ENCODE results near the gene CHRNB4.

Gene CHRNB4

GRCh38 chr15:78633348-78633747, 7.7 kb downstream of the CHRNB4 start:
- no peaks in the 10 kb centered on the region for H3K4me1 Mint-ChIP-seq (ENCODE audit: low read depth)
- intact Hi-C loops (cut with micrococcal nuclease), result no loop called here
- H3K27ac Mint-ChIP-seq, result no peak overlapping the region
- H3K9me3 Mint-ChIP-seq, result peaks cover 15% of the 10 kb centered on the region
- H3K36me3 Mint-ChIP-seq (ENCODE audit: low read depth), result no peaks in the 10 kb centered on the region
- H3K4me3 Mint-ChIP-seq, result no peak overlapping the region
- peaks cover 17% of the 10 kb centered on the region for H3K27me3 Mint-ChIP-seq

DNA sequence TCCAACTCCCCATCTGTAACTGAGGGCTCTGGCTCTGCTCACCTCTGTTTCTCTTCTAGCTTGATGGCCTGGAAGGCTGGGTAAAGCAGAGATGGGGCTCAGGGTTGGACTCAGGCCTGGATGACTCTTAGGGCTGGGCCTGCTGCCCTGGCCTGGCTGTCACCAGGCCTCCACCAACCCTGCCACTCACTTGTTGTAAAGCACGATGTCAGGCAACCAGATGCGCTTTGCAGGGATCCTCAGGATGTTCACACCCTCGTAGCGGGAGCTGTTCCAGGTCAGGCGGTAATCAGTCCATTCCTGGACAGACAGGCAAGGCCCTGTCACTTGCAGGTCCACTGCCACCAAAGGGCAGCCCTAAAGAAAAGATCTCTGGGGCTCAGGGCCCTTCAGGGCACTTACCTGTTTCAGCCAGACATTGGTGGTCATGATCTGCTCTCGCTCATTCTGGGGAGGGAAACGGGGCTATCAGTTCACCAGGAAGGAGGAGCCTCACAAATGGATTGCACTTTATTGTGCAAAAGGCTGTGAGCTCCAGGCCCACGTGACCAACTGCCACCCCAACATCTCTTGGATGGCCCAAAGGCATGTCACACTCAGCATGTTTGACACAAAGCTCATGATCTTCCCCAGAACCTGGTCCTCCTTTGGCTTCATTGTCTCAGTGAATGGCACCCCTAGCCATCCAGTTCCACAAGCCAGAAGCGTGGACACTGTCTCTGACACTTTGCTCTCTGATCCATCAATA, 9.9 kb downstream of the CHRNB4 start:
- Mint-ChIP-seq H3K27ac (no peak overlapping the region), H3K4me3 (no peak overlapping the region), H3K27me3 (peaks cover 16% of the 10 kb centered on the region), H3K9me3 (peaks cover 15% of the 10 kb centered on the region), H3K4me1 (ENCODE audit: low read depth) (no peaks in the 10 kb centered on the region), H3K36me3 (ENCODE audit: low read depth) (no peaks in the 10 kb centered on the region)
- intact Hi-C loops (cut with micrococcal nuclease), result no loop called here

GRCh38 chr15:78629716-78630065, 11.3 kb downstream of the CHRNB4 start:
- Mint-ChIP-seq H3K4me1 (ENCODE audit: low read depth) (no peaks in the 10 kb centered on the region), H3K4me3 (no peak overlapping the region), H3K9me3 (peaks cover 15% of the 10 kb centered on the region), H3K36me3 (ENCODE audit: low read depth) (no peaks in the 10 kb centered on the region), H3K27ac (no peak overlapping the region), H3K27me3 (peaks cover 16% of the 10 kb centered on the region)
- intact Hi-C loops (cut with micrococcal nuclease), result no loop called here

DNA sequence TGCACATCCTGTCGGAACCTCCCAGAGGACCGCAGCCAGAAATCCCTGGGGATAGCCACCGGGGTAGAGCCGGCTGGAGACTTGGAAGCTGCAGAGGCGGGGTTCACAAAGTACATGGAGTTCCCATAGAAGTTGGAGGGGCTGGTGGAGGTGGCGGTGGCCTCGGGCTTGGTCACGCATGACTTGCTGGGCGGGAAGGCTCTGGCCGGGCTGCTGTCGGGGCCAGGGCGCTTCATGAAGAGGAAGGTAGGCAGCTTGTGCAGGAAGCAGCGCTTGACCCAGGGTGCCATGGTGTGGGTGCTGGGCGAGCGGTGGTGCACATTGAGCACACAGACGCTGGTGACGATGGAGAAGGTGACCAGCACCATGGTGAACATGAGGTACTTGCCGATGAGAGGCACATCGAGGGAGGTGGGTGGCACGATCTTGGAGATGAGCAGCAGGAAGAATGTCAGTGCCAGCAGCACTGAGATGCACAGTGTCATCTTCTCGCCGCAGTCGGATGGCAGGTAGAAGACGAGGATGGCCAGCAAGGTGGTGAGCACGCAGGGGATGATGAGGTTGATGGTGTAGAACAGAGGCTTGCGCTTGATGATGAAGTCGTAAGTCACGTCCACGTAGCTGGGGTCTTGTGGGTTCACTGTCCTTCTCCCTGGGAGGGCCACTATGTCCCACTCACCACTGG, 11.8 kb downstream of the CHRNB4 start:
- peaks cover 15% of the 10 kb centered on the region for H3K9me3 Mint-ChIP-seq

DNA sequence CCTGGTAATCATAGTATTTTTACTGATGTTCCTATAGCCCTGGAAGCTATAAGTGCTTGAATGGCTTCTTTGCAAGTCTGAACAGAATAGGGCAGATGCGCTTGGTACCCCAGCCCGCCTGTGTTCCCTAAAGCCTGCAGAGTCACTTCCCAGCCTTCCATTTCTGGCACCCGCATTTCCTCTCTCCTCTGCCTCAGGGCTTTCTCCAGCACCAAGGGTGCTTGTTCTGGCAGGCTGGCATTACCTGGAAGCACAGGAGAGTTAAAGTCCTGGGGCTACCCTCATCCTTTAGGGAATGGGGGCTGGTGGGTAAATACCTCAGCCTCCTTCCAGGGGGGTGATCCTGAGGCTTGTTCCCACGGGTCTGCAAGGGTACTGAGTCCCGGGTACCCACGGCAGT, 12.8 kb downstream of the CHRNB4 start:
- intact Hi-C loops (cut with micrococcal nuclease), result no loop called here
- Mint-ChIP-seq H3K4me3 (no peak overlapping the region), H3K27ac (no peak overlapping the region), H3K27me3 (peaks cover 19% of the 10 kb centered on the region), H3K9me3 (peaks cover 8% of the 10 kb centered on the region), H3K36me3 (ENCODE audit: low read depth) (no peaks in the 10 kb centered on the region), H3K4me1 (ENCODE audit: low read depth) (no peaks in the 10 kb centered on the region)

More for the DNA sequence above, 11.8 kb downstream of the CHRNB4 start:
- Mint-ChIP-seq H3K4me1 (ENCODE audit: low read depth) (no peaks in the 10 kb centered on the region), H3K4me3 (no peak overlapping the region), H3K27ac (no peak overlapping the region), H3K27me3 (peaks cover 18% of the 10 kb centered on the region), H3K36me3 (ENCODE audit: low read depth) (no peaks in the 10 kb centered on the region)
- intact Hi-C loops (cut with micrococcal nuclease), result no loop called here

- no peak overlapping the region for H3K4me3 Mint-ChIP-seq
- intact Hi-C loops (cut with micrococcal nuclease), result no loop called here
- H3K27me3 Mint-ChIP-seq, result peaks cover 25% of the 10 kb centered on the region
- no peaks in the 10 kb centered on the region for H3K4me1 Mint-ChIP-seq (ENCODE audit: low read depth)
- no peaks in the 10 kb centered on the region for H3K36me3 Mint-ChIP-seq (ENCODE audit: low read depth)
- H3K9me3 Mint-ChIP-seq, result no peaks in the 10 kb centered on the region
- no peak overlapping the region for H3K27ac Mint-ChIP-seq
Observed at GRCh38 chr15:78627348-78627747, 13.7 kb downstream of the CHRNB4 start.

GRCh38 chr15:78626381-78626995, 14.5 kb downstream of the CHRNB4 start:
- Mint-ChIP-seq H3K36me3 (ENCODE audit: low read depth) (no peaks in the 10 kb centered on the region), H3K27me3 (peaks cover 29% of the 10 kb centered on the region), H3K4me3 (no peak overlapping the region), H3K9me3 (no peaks in the 10 kb centered on the region), H3K27ac (no peak overlapping the region), H3K4me1 (ENCODE audit: low read depth) (no peaks in the 10 kb centered on the region)
- intact Hi-C loops (cut with micrococcal nuclease), result no loop called here

DNA sequence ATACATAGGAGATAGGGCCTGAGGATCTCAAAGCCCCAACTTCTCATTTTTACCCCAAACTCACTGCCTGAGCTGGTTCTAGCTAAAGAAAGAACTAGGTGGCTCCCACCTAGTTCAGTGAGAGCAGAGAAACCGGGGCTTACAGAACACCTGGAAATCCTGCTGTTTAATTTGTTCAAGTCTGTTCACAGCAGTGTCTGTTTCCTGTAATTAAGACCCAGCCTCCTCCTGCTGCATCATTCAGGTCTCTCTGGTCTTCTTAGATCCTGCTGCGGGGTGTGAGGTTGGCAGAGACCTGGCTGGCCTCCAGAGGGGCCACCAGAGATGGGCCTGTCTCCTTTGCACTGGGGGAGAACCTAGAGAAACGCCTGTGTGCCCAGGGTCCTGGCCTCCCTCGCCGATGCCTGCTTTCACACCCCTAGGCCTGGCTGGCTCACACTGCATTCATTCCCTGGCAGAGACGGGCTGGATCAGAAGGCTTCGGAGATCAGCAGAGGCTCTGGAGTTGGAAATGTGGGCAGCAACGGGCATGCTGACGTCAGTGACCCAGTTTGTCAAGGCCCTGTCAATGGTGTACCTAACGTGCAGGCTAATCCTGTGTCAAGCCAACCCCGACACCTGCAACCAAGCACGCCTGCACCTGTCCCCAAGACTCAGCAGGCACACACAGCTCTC, 15.3 kb downstream of the CHRNB4 start:
- no peaks in the 10 kb centered on the region for H3K9me3 Mint-ChIP-seq
- no peaks in the 10 kb centered on the region for H3K36me3 Mint-ChIP-seq (ENCODE audit: low read depth)
- H3K4me3 Mint-ChIP-seq, result no peak overlapping the region
- peaks cover 35% of the 10 kb centered on the region for H3K27me3 Mint-ChIP-seq
- intact Hi-C loops (cut with micrococcal nuclease), result no loop called here
- no peak overlapping the region for H3K27ac Mint-ChIP-seq
- H3K4me1 Mint-ChIP-seq (ENCODE audit: low read depth), result no peaks in the 10 kb centered on the region

DNA sequence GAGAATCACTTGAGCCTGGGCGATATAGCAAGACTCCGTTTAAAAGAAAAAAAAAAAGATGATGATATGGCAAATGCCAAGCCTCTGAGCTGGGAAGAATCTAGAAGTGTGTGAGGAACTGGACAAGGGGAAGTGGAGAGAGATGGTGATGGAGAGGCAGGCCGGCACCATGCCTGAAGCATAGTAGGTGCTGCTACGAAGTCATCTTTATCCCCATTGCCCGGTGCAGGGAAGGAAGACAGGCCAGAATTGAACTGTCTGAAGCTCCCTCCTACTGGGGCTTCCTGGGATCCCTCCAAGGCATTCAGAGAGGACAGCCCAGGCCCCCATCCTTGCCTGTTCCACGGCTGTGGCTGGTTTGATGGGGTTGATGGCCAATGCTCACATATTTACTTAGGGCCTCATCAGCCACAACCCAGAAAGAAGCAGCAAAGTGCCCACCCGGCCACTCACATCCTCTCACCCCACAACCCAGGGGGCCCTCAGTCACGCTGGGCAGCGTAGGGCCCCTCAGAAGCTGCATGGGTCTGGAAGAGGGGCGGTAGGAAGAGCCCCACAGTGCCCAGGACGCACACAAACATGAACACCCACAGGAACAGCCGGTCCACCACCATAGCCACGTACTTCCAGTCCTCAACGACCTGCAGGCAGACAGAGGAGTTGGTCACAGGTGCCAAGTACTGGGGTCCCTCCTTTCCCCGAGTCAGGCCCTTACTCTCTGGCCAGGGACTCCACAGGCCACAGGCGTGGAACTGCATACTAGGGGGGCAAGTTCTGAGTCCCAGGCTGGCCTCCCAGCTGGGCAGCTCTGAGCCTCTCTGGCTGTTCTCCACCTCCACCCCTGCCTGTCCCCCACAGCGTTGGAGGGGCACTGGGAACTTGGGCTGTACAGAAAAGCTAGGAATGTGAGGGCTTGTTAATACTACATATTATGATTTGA, 16.1 kb downstream of the CHRNB4 start:
- peaks cover 41% of the 10 kb centered on the region for H3K27me3 Mint-ChIP-seq
- H3K9me3 Mint-ChIP-seq, result no peaks in the 10 kb centered on the region
- H3K27ac Mint-ChIP-seq, result no peak overlapping the region
- peaks cover 3% of the 10 kb centered on the region for H3K4me1 Mint-ChIP-seq (ENCODE audit: low read depth)
- H3K4me3 Mint-ChIP-seq, result no peak overlapping the region
- intact Hi-C loops (cut with micrococcal nuclease), result no loop called here
- H3K36me3 Mint-ChIP-seq (ENCODE audit: low read depth), result no peaks in the 10 kb centered on the region

GRCh38 chr15:78623786-78624497, 17.1 kb downstream of the CHRNB4 start:
- Mint-ChIP-seq H3K4me3 (no peak overlapping the region), H3K36me3 (ENCODE audit: low read depth) (no peaks in the 10 kb centered on the region), H3K4me1 (ENCODE audit: low read depth) (peaks cover 6% of the 10 kb centered on the region), H3K27ac (no peak overlapping the region), H3K27me3 (peaks cover 48% of the 10 kb centered on the region), H3K9me3 (no peaks in the 10 kb centered on the region)
- intact Hi-C loops (cut with micrococcal nuclease), result no loop called here

- Mint-ChIP-seq H3K27me3 (peaks cover 46% of the 10 kb centered on the region), H3K9me3 (no peaks in the 10 kb centered on the region), H3K4me1 (ENCODE audit: low read depth) (peaks cover 11% of the 10 kb centered on the region), H3K36me3 (ENCODE audit: low read depth) (no peaks in the 10 kb centered on the region), H3K27ac (no peak overlapping the region), H3K4me3 (no peak overlapping the region)
- intact Hi-C loops (cut with micrococcal nuclease), result no loop called here
Observed at GRCh38 chr15:78621810-78622402, 19.1 kb downstream of the CHRNB4 start.

DNA sequence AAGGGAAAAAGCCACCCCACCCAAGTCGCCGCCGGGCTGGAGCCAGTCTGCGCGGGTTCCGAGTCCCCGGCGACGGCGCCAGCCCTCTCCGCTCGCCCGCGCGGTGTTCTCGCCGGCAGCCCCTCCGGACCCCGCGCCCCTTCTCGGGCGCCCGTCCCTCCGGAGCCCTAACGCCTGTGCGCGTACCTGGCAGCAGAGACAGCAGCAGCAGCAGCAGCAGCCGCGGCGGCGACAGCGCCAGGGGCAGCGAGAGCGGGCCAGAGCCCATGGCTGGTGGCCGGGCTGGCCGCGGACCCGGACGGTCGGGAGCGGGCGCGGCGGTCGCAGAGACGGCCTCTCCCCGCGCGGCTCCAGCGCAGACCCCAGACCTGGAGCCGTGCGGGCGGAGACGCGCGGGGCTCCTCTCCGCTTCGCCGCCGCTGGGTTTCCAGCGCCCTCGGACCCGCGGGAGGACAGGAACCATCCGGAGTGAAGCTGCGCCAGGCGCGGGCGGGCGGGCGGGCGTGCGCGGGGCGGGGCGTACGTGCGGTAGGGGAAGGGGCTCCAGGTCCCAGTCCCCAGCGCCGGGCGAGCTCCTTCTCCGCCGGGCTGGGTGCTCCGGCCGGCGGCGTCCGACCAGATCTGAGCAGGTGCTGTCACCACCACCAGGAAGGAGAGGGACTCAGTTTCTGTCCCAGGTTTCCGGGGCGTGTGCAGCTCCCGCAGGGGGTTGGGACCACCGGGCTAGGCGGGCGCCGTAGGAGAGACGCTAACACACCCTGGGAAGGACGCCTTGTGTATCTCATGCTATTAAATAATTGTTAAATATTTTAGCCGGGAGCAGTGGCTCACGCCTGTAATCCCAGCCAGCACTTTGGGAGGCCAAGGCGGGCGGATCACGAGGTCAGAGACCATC, 20.2 kb downstream of the CHRNB4 start, which contains the start of gene CHRNA3:
Gene CHRNA3, minus strand, starts transcription at position 470 of the 895 bp plus-strand sequence. Its CDS starts 202 bp downstream, at position 268.
- no peak within 1 kb of the TSS for H3K27ac Mint-ChIP-seq
- H3K36me3 Mint-ChIP-seq (ENCODE audit: low read depth), result no peaks in the 10 kb centered on the region
- intact Hi-C loops (cut with micrococcal nuclease), result no loop called here
- peaks cover 46% of the 10 kb centered on the region for H3K27me3 Mint-ChIP-seq
- no peaks in the 10 kb centered on the region for H3K9me3 Mint-ChIP-seq
- H3K4me3 Mint-ChIP-seq, result no peak within 1 kb of the TSS
- H3K4me1 Mint-ChIP-seq (ENCODE audit: low read depth), result peaks cover 14% of the 10 kb centered on the region
